ENCODE data around the gene FAM135A.

DNA sequence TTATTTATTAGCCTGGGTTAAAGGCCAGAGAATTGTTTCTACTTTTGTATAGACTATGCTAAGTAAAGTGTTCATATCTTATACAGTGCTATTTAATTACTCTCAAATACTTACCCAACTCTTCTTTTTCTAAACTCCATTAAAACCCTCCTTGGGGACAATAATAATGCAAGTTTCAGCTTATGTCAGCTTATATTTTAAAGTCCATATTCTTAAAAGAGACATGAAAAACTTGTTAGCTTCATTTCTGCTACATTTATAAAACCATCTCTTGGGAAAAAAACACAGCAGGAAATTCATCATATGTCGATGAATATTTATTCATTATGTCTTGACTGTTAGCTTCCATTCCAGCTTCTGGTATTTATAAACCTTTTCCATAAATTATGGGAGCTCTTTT lies 81.5 kb downstream of the FAM135A start:
- TF ChIP-seq POLR2AphosphoS5 (IDR thresholded peaks at IDR 0.05): no peak
- TF ChIP-seq, protein P1, sequence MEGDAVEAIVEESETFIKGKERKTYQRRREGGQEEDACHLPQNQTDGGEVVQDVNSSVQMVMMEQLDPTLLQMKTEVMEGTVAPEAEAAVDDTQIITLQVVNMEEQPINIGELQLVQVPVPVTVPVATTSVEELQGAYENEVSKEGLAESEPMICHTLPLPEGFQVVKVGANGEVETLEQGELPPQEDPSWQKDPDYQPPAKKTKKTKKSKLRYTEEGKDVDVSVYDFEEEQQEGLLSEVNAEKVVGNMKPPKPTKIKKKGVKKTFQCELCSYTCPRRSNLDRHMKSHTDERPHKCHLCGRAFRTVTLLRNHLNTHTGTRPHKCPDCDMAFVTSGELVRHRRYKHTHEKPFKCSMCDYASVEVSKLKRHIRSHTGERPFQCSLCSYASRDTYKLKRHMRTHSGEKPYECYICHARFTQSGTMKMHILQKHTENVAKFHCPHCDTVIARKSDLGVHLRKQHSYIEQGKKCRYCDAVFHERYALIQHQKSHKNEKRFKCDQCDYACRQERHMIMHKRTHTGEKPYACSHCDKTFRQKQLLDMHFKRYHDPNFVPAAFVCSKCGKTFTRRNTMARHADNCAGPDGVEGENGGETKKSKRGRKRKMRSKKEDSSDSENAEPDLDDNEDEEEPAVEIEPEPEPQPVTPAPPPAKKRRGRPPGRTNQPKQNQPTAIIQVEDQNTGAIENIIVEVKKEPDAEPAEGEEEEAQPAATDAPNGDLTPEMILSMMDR (IDR thresholded peaks at IDR 0.05): no peak
- no peak for TF ChIP-seq POLR2A (IDR thresholded peaks at IDR 0.05)
